A673 (cell line): Measurements from ENCODE around the gene COPS4. TPM values are rescaled to one million over a fixed set of nuclear protein-coding genes. Genes with fewer than 3 reads are reported as not detected.

Experiments
- BruUV-seq: library from RNA; stranded (reverse); fragments of 400-500 nt; replicated peaks from 2 replicates; lab custom pipeline; 2021; lab: Mats Ljungman, UMichigan
- CTCF ChIA-PET: fragments of 300-600 bp; sonication (Branson Sonifier 250); formaldehyde crosslinking; loops from one replicate; lab custom pipeline; 2022; ENCODE audit warnings: antibody characterized with exemption; lab: Charles Lee
- POLR2A ChIA-PET: fragments of 300-600 bp; sonication (Branson Sonifier 250); formaldehyde crosslinking; loops from one replicate; lab custom pipeline; 2022; ENCODE audit warnings: antibody characterized with exemption; ENCODE audit not compliant: low non-redundant PET; lab: Charles Lee
- DNase-seq: peaks from one replicate; pipeline ENCODE4 v3.0.0-alpha.2; 2015; ENCODE audit warnings: low spot score
- H3K27ac ChIP-seq: fragments of 200-600 bp; sonication (generic); 2 replicates; pipeline ENCODE4 v1.5.1; 2016; ENCODE audit warnings: mixed run types, low read depth, mild to moderate bottlenecking, mixed read lengths, antibody characterized with exemption, low read length; ENCODE audit not compliant: poor library complexity, severe bottlenecking
- H3K27me3 ChIP-seq: fragments of 200-600 bp; sonication (generic); replicated peaks from 2 replicates; pipeline ENCODE4 v1.6.1; 2017; ENCODE audit warnings: mixed run types, low read depth, mild to moderate bottlenecking, mixed read lengths, antibody characterized with exemption, low read length; ENCODE audit not compliant: insufficient read depth, poor library complexity
- H3K36me3 ChIP-seq: fragments of 200-600 bp; sonication (generic); 2 replicates; pipeline ENCODE4 v1.6.1; 2016; ENCODE audit warnings: mixed run types, mild to moderate bottlenecking, mixed read lengths, antibody characterized with exemption, low read length; ENCODE audit not compliant: insufficient read depth, poor library complexity, severe bottlenecking
- H3K4me1 ChIP-seq: fragments of 200-600 bp; sonication (generic); 2 replicates; pipeline ENCODE4 v1.6.1; 2017; ENCODE audit warnings: mixed run types, mild to moderate bottlenecking, mixed read lengths, antibody characterized with exemption, low read length; ENCODE audit not compliant: insufficient read depth, poor library complexity, severe bottlenecking
- H3K4me3 ChIP-seq: fragments of 200-600 bp; sonication (generic); 2 replicates; pipeline ENCODE4 v1.5.1; 2016; ENCODE audit warnings: low read depth, mixed run types, mild to moderate bottlenecking, mixed read lengths, low read length; ENCODE audit not compliant: poor library complexity, severe bottlenecking
- H3K9me3 ChIP-seq: fragments of 200-600 bp; sonication (generic); 2 replicates; pipeline ENCODE4 v1.6.1; 2016; ENCODE audit warnings: mixed run types, low read depth, mild to moderate bottlenecking, mixed read lengths, antibody characterized with exemption, low read length; ENCODE audit not compliant: poor library complexity, severe bottlenecking
- EZH2 ChIP-seq: fragments of 200-600 bp; sonication (generic); IDR thresholded peaks from 2 replicates; pipeline ENCODE4 v1.6.1; 2017; ENCODE audit warnings: borderline replicate concordance, low read depth, mild to moderate bottlenecking, mixed read lengths, antibody characterized with exemption, low read length; ENCODE audit not compliant: poor library complexity, severe bottlenecking
- intact Hi-C: fragments of 100-400 bp; cut with micrococcal nuclease; formaldehyde crosslinking; loops from one replicate; pipeline ENCODE4 v1.10.0; 2022; ENCODE audit not compliant: unreplicated experiment
- total RNA-seq: library from RNA; stranded (reverse); gene quantifications from 2 replicates; pipeline ENCODE4 v1.2.3, GENCODE V29; 2021
- TF ChIP-seq, protein P1 (sequence below): fragments of 300-800, 200-600 bp; sonication (generic); conservative IDR thresholded peaks from 2 replicates; pipeline ENCODE4 v1.5.1; 2017; ENCODE audit warnings: low read depth, mild to moderate bottlenecking, antibody characterized with exemption, low read length, moderate library complexity, mixed read lengths

The COPS4 gene
- total RNA-seq, 1 experiment from 2014 or later = 25.5 TPM

DNA sequence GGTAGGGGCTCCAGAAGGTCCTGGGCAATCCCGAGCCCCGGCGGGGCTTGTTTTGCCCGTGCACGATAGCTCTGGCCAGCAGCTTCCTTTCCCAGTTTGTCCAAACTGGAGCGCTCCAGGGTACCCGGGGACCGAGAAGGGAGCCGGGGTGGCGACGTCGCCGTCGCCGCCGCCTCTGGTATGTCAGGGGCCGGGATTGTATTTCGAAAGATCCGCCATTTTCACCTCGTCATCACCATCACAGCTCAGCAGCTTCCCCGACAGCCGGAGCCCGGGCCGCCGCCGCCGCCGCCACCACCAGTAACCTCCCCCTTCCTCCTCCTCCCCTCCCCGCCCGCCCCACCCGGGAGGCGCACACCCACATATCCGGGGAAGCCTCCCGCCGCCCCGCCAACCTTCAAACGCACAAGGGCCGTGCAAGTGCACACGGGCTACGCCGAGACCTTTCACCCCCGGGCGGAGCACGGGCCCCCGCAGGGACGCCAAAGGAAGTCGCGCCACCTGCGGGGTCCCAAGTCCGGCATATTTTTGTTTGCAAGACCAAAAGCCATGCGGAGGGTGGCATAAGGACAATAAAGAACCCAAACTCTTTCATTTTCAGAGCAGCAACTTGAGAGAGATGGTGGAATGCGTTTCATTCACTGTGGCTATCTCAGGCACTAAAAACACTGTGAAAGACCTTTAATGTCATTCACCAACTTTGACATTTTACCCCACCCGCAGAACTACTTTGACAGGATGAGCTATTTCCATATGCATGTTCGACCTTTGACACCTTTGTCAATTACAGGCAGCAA, 24.3 kb upstream of the COPS4 start, which contains the start of gene LIN54:
LIN54 (minus strand) TSS at position 302 of the 797 bp plus-strand sequence. CDS start 25,979 bp downstream, outside the sequence.
- ChIA-PET CTCF (interaction anchor here (0.7 kb wide), 2 partner anchors 46 to 111 kb away, joined by 3 to 9 read pairs; no protein-coding TSS in a partner anchor), POLR2A (interaction anchor here (0.6 kb wide), 1 partner anchor 99 kb away, joined by 6 read pairs; no protein-coding TSS in a partner anchor)
- no peaks in the 10 kb centered on the region for H3K36me3 ChIP-seq
- intact Hi-C loops = no loop called here
- TF ChIP-seq EZH2 = no peak
- TF ChIP-seq, protein P1, sequence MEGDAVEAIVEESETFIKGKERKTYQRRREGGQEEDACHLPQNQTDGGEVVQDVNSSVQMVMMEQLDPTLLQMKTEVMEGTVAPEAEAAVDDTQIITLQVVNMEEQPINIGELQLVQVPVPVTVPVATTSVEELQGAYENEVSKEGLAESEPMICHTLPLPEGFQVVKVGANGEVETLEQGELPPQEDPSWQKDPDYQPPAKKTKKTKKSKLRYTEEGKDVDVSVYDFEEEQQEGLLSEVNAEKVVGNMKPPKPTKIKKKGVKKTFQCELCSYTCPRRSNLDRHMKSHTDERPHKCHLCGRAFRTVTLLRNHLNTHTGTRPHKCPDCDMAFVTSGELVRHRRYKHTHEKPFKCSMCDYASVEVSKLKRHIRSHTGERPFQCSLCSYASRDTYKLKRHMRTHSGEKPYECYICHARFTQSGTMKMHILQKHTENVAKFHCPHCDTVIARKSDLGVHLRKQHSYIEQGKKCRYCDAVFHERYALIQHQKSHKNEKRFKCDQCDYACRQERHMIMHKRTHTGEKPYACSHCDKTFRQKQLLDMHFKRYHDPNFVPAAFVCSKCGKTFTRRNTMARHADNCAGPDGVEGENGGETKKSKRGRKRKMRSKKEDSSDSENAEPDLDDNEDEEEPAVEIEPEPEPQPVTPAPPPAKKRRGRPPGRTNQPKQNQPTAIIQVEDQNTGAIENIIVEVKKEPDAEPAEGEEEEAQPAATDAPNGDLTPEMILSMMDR = no peak
- H3K9me3 ChIP-seq = no peaks in the 10 kb centered on the region
- no TSS peak for BruUV-seq
- H3K27me3 ChIP-seq = no peaks in the 10 kb centered on the region
- H3K4me1 ChIP-seq = no peaks in the 10 kb centered on the region
- DNase-seq = peak; percentile 66
- H3K27ac ChIP-seq = peak within 1 kb of the TSS; percentile 84
- H3K4me3 ChIP-seq = peak within 1 kb of the TSS; percentile 71

DNA sequence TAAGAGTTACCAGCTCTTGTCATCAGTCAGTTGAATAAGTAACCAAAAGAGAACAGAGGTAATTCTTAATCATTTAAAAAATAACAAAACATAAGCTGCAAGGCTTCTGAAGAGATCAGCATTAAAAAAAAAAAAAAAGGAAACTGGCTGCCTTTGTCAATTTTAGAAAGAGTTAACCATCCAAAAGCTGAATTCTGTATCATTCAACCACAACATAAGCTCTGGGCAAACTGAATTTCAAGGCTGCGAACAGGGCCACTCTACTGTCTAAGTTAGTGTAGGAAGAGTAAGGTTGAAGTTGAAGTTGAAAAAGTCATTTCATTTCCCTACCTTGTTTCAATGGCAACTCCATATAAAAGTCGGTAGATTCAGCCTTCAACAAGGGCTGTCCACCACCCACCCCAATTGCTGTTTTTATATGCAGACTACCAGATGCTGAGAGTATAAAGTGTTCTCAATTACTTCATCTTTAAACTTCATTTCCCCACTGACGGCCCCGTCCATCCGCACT, 23.2 kb upstream of the COPS4 start:
- Histone ChIP-seq H3K27me3 (no peaks in the 10 kb centered on the region), H3K27ac (peak overlapping the region; percentile 77), H3K36me3 (no peaks in the 10 kb centered on the region), H3K9me3 (no peaks in the 10 kb centered on the region), H3K4me1 (no peaks in the 10 kb centered on the region), H3K4me3 (peak overlapping the region; percentile 71)
- DNase-seq = no peak
- ChIA-PET CTCF (interaction anchor here (0.6 to 0.9 kb wide), 3 partner anchors 23 to 270 kb away, joined by 4 to 9 read pairs (median 8); partner anchors contain the start of gene COPS4), POLR2A (no interaction called here)
- TF ChIP-seq EZH2 = no peak
- TF ChIP-seq, protein P1 = no peak
- TSS peak; percentile 11 for BruUV-seq
- intact Hi-C loops = loop anchor here (2.0 kb wide), 1 partner anchor 111 kb away; the partner anchor contains the start of gene THAP9

DNA sequence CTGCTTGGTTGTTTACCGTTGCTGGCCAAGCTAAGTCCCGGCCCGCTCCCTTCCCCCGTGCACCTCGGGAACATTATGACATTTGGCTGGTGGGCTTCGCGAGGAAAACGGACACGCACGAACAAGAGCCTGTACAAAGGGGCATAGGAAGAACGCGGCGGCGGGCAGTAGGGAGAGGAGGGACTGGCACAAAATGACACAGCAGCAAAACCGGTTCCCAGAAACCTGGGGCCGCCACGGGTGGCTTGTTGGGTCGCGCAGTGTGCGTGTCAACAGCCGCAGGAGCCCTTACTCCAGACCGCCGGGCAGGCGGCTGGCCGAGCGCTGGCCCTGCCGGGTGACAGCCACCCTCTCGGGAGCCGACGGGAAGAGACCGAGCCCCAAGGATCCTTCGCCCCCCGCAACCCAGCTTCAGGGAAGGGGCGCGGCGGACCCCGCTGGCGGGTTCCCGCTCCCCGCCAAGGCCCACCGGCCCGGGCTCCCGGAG, 22.7 kb upstream of the COPS4 start:
- POLR2A ChIA-PET = no interaction called here
- Histone ChIP-seq H3K36me3 (no peaks in the 10 kb centered on the region), H3K4me3 (peak overlapping the region; percentile 71), H3K27ac (peak overlapping the region; percentile 77), H3K27me3 (no peaks in the 10 kb centered on the region), H3K9me3 (no peaks in the 10 kb centered on the region), H3K4me1 (no peaks in the 10 kb centered on the region)
- DNase-seq = peak; percentile 9
- no TSS peak for BruUV-seq
- intact Hi-C loops = loop anchor here (2.0 kb wide), 1 partner anchor 111 kb away; the partner anchor contains the start of gene THAP9
- CTCF ChIA-PET = interaction anchor here (0.6 to 0.9 kb wide), 3 partner anchors 23 to 550 kb away, joined by 4 to 9 read pairs (median 8); partner anchors contain the start of gene COPS4
- TF ChIP-seq EZH2 = no peak
- TF ChIP-seq, protein P1 = no peak
